Mesenchymal stem cell (in vitro differentiated cells and primary cell): ENCODE data around the gene SAMD4A.

ENCODE experiments used
- DNase-seq: peaks from one replicate; pipeline ENCODE4 v3.0.0-alpha.2; 2013
- H2AFZ ChIP-seq: one replicate; pipeline ENCODE4 v1.6.1; 2013; ENCODE audit warnings: low read depth, mild to moderate bottlenecking, control low read depth, inconsistent platforms, low read length, moderate library complexity
- H2AK5ac ChIP-seq: 2 replicates; pipeline ENCODE4 v1.6.1; 2013; ENCODE audit warnings: low read length, moderate library complexity, mild to moderate bottlenecking, inconsistent platforms; ENCODE audit not compliant: severe bottlenecking
- H2BK120ac ChIP-seq: one replicate; pipeline ENCODE4 v1.6.1; 2013; ENCODE audit warnings: low read depth, mild to moderate bottlenecking, inconsistent platforms, low read length, moderate library complexity
- H2BK12ac ChIP-seq, 2 experiments: one replicate each; pipeline ENCODE4 v1.6.1; 2013; ENCODE audit warnings: inconsistent platforms in 2 of 2, low read length in 2 of 2, mild to moderate bottlenecking in 2 of 2, moderate library complexity in 2 of 2, control low read depth in 1 of 2
- H2BK15ac ChIP-seq: one replicate; pipeline ENCODE4 v1.6.1; 2013; ENCODE audit warnings: mild to moderate bottlenecking, low read depth, inconsistent platforms; ENCODE audit not compliant: poor library complexity, severe bottlenecking
- H2BK5ac ChIP-seq: 2 replicates; pipeline ENCODE4 v1.6.1; 2013; ENCODE audit warnings: low read depth, mild to moderate bottlenecking, low read length, control low read depth, inconsistent platforms; ENCODE audit not compliant: poor library complexity, severe bottlenecking
- H3K14ac ChIP-seq, 2 experiments: one replicate each; pipeline ENCODE4 v1.6.1; 2013; ENCODE audit warnings: inconsistent platforms in 2 of 2, low read length in 2 of 2, control low read depth in 1 of 2, mild to moderate bottlenecking in 1 of 2, moderate library complexity in 1 of 2
- H3K18ac ChIP-seq, 2 experiments: one replicate each; pipeline ENCODE4 v1.6.1; 2013; ENCODE audit warnings: inconsistent platforms in 2 of 2, low read length in 2 of 2, control low read depth in 1 of 2, low read depth in 1 of 2, mild to moderate bottlenecking in 1 of 2
- H3K23ac ChIP-seq, 2 experiments: one replicate each; pipeline ENCODE4 v1.6.1; 2013; ENCODE audit warnings: inconsistent platforms in 2 of 2, low read length in 2 of 2, mild to moderate bottlenecking in 2 of 2, moderate library complexity in 2 of 2, control low read depth in 1 of 2
- H3K27ac ChIP-seq: 2 replicates; pipeline ENCODE4 v1.5.1; 2013; ENCODE audit warnings: mild to moderate bottlenecking, moderate library complexity, low read length, control low read depth, inconsistent platforms; ENCODE audit not compliant: poor library complexity, severe bottlenecking
- H3K27me3 ChIP-seq, 2 experiments: 2 replicates each; pipeline versions ENCODE4 v1.6.1 to v1.7.0; 2013; ENCODE audit warnings: low read length in 2 of 2, mild to moderate bottlenecking in 2 of 2, moderate library complexity in 2 of 2, control low read depth in 1 of 2, inconsistent platforms in 1 of 2; ENCODE audit not compliant: control insufficient read depth in 1 of 2, insufficient read depth in 1 of 2
- H3K36me3 ChIP-seq, 2 experiments: 2 replicates each; pipeline versions ENCODE4 v1.6.1 to v1.7.0; 2013; ENCODE audit warnings: low read length in 2 of 2, control low read depth in 1 of 2, inconsistent platforms in 1 of 2, low read depth in 1 of 2, mild to moderate bottlenecking in 1 of 2; ENCODE audit not compliant: insufficient read depth in 2 of 2, control insufficient read depth in 1 of 2
- H3K4ac ChIP-seq, 2 experiments: one replicate each; pipeline ENCODE4 v1.6.1; 2013; ENCODE audit warnings: inconsistent platforms in 2 of 2, low read length in 2 of 2, mild to moderate bottlenecking in 2 of 2, moderate library complexity in 2 of 2, control low read depth in 1 of 2, low read depth in 1 of 2
- H3K4me1 ChIP-seq: 2 replicates; pipeline ENCODE4 v1.6.1; 2013; ENCODE audit warnings: low read depth, low read length, control low read depth; ENCODE audit not compliant: control insufficient read depth, insufficient read depth
- H3K4me2 ChIP-seq: 2 replicates; pipeline ENCODE4 v1.6.1; 2013; ENCODE audit warnings: low read length, mild to moderate bottlenecking, inconsistent platforms; ENCODE audit not compliant: poor library complexity, severe bottlenecking
- H3K4me3 ChIP-seq, 2 experiments: 2 replicates each; pipeline versions ENCODE4 v1.5.1 to v1.7.0; 2013; ENCODE audit warnings: low read length in 2 of 2, mild to moderate bottlenecking in 2 of 2, control low read depth in 1 of 2, low read depth in 1 of 2; ENCODE audit not compliant: insufficient read depth in 1 of 2
- H3K79me1 ChIP-seq: replicated peaks from 2 replicates; pipeline ENCODE4 v1.6.1; 2013; ENCODE audit warnings: mild to moderate bottlenecking, control low read depth, low read length, inconsistent platforms; ENCODE audit not compliant: poor library complexity, severe bottlenecking
- H3K9ac ChIP-seq: 2 replicates; pipeline ENCODE4 v1.7.0; 2013; ENCODE audit warnings: mild to moderate bottlenecking, low read length, moderate library complexity
- H3K9me3 ChIP-seq: 2 replicates; pipeline ENCODE4 v1.7.0; 2013; ENCODE audit warnings: mild to moderate bottlenecking, low read length; ENCODE audit not compliant: control insufficient read depth
- H4K8ac ChIP-seq: one replicate; pipeline ENCODE4 v1.6.1; 2013; ENCODE audit warnings: inconsistent platforms, mild to moderate bottlenecking, low read length, moderate library complexity
- H4K91ac ChIP-seq: one replicate; pipeline ENCODE4 v1.6.1; 2013; ENCODE audit warnings: mild to moderate bottlenecking, low read length, inconsistent platforms
- WGBS: methylation state at CpG from one replicate; pipeline ENCODE4 v1.1.7; 2013; ENCODE audit warnings: mixed read lengths; 5-methylcytosine and 5-hydroxymethylcytosine counted together

The SAMD4A gene

GRCh38 chr14:54685286-54685845 lies 118.4 kb downstream of the SAMD4A start:
- H3K14ac ChIP-seq: no peak overlapping the region
- no peak overlapping the region for H3K23ac ChIP-seq
- peak overlapping the region; percentile 91 for H3K9ac ChIP-seq
- WGBS: 94% methylated on average over 4 of the region's 4 CpGs
- H3K27me3 ChIP-seq: no peaks in the 10 kb centered on the region
- H3K4me2 ChIP-seq: no peak overlapping the region
- peaks cover 0 to 4% of the 10 kb centered on the region in 2 experiments for H3K36me3 ChIP-seq
- H2BK12ac ChIP-seq: no peak overlapping the region
- H2BK15ac ChIP-seq: no peak overlapping the region
- peaks cover 21% of the 10 kb centered on the region for H3K4me1 ChIP-seq
- no peak overlapping the region for H2BK120ac ChIP-seq
- no peak overlapping the region for H2BK5ac ChIP-seq
- H3K18ac ChIP-seq: no peak overlapping the region
- H2AK5ac ChIP-seq: peak overlapping the region; percentile 47
- H2AFZ ChIP-seq: no peak overlapping the region
- no peak overlapping the region for H4K8ac ChIP-seq
- peak overlapping the region in 1 of 2 experiments; percentile 40 for H3K4me3 ChIP-seq
- H3K4ac ChIP-seq: no peak overlapping the region
- H4K91ac ChIP-seq: no peak overlapping the region
- H3K27ac ChIP-seq: no peak overlapping the region
- DNase-seq: no peak
- H3K79me1 ChIP-seq: peaks cover 31% of the 10 kb centered on the region
- no peaks in the 10 kb centered on the region for H3K9me3 ChIP-seq

- Histone ChIP-seq H2BK15ac (no peak overlapping the region), H3K9me3 (no peaks in the 10 kb centered on the region), H3K27ac (peak overlapping the region; percentile 63), H3K23ac (no peak overlapping the region), H3K4me3 (peak overlapping the region in 1 of 2 experiments; percentile 64), H3K18ac (no peak overlapping the region), H3K4ac (peak overlapping the region in 1 of 2 experiments; percentile 21), H3K36me3 (peaks cover 0 to 4% of the 10 kb centered on the region in 2 experiments), H2BK120ac (no peak overlapping the region), H3K79me1 (peaks cover 31% of the 10 kb centered on the region), H3K27me3 (no peaks in the 10 kb centered on the region), H2AFZ (no peak overlapping the region), H2AK5ac (peak overlapping the region; percentile 57), H3K4me1 (peaks cover 25% of the 10 kb centered on the region), H2BK5ac (no peak overlapping the region), H4K91ac (peak overlapping the region; percentile 37), H4K8ac (no peak overlapping the region), H3K9ac (peak overlapping the region; percentile 91), H3K4me2 (no peak overlapping the region), H3K14ac (no peak overlapping the region), H2BK12ac (no peak overlapping the region)
- peak; percentile 82 for DNase-seq
- WGBS: 81% methylated on average over 8 of the region's 8 CpGs
These were observed 119.4 kb downstream of the SAMD4A start for GRCh38 chr14:54686219-54686870.

GRCh38 chr14:54686871-54687749 lies 120.2 kb downstream of the SAMD4A start:
- peak overlapping the region in 1 of 2 experiments; percentile 56 for H3K23ac ChIP-seq
- H3K36me3 ChIP-seq: peaks cover 0 to 4% of the 10 kb centered on the region in 2 experiments
- H3K27me3 ChIP-seq: no peaks in the 10 kb centered on the region
- peaks cover 33% of the 10 kb centered on the region for H3K79me1 ChIP-seq
- peak overlapping the region; percentile 50 for H3K27ac ChIP-seq
- no peak overlapping the region for H3K4me2 ChIP-seq
- no peak overlapping the region for H2BK5ac ChIP-seq
- no peak overlapping the region for H2BK120ac ChIP-seq
- no peak overlapping the region for H2BK15ac ChIP-seq
- peak overlapping the region in 1 of 2 experiments; percentile 37 for H3K18ac ChIP-seq
- H3K9ac ChIP-seq: peak overlapping the region; percentile 91
- WGBS: 86% methylated on average over 8 of the region's 8 CpGs
- H2AFZ ChIP-seq: no peak overlapping the region
- H3K4me3 ChIP-seq: peak overlapping the region in 1 of 2 experiments; percentile 64
- H2BK12ac ChIP-seq: no peak overlapping the region
- no peak overlapping the region for H4K8ac ChIP-seq
- H2AK5ac ChIP-seq: peak overlapping the region; percentile 37
- no peaks in the 10 kb centered on the region for H3K9me3 ChIP-seq
- H3K4ac ChIP-seq: no peak overlapping the region
- peaks cover 25% of the 10 kb centered on the region for H3K4me1 ChIP-seq
- H3K14ac ChIP-seq: no peak overlapping the region
- H4K91ac ChIP-seq: peak overlapping the region; percentile 47
- DNase-seq: no peak

- H3K4me1 ChIP-seq: peaks cover 23% of the 10 kb centered on the region
- H2AK5ac ChIP-seq: peak overlapping the region; percentile 3
- H3K36me3 ChIP-seq: peaks cover 0 to 4% of the 10 kb centered on the region in 2 experiments
- DNase-seq: no peak
- H3K18ac ChIP-seq: no peak overlapping the region
- H3K4ac ChIP-seq: no peak overlapping the region
- peak overlapping the region; percentile 47 for H4K91ac ChIP-seq
- H2AFZ ChIP-seq: no peak overlapping the region
- H3K9ac ChIP-seq: peak overlapping the region; percentile 91
- H3K9me3 ChIP-seq: no peaks in the 10 kb centered on the region
- no peak overlapping the region for H2BK120ac ChIP-seq
- H2BK15ac ChIP-seq: no peak overlapping the region
- no peak overlapping the region for H2BK5ac ChIP-seq
- no peak overlapping the region for H3K14ac ChIP-seq
- no peaks in the 10 kb centered on the region for H3K27me3 ChIP-seq
- 83% methylated on average over 2 of the region's 2 CpGs for WGBS
- no peak overlapping the region for H2BK12ac ChIP-seq
- H3K27ac ChIP-seq: no peak overlapping the region
- H3K79me1 ChIP-seq: peaks cover 37% of the 10 kb centered on the region
- H3K4me3 ChIP-seq: no peak overlapping the region
- no peak overlapping the region for H4K8ac ChIP-seq
- H3K23ac ChIP-seq: no peak overlapping the region
- H3K4me2 ChIP-seq: no peak overlapping the region
These were observed 120.8 kb downstream of the SAMD4A start for GRCh38 chr14:54687750-54688119.
